A673 (cell line): ENCODE data around the gene PRRT4.

ENCODE experiments used
- EZH2 ChIP-seq: fragments of 200-600 bp; sonication (generic); IDR thresholded peaks from 2 replicates; pipeline ENCODE4 v1.6.1; 2017; ENCODE audit warnings: borderline replicate concordance, low read depth, mild to moderate bottlenecking, mixed read lengths, antibody characterized with exemption, low read length; ENCODE audit not compliant: poor library complexity, severe bottlenecking
- TF ChIP-seq, protein P1 (sequence below): fragments of 300-800, 200-600 bp; sonication (generic); conservative IDR thresholded peaks from 2 replicates; pipeline ENCODE4 v1.5.1; 2017; ENCODE audit warnings: low read depth, mild to moderate bottlenecking, antibody characterized with exemption, low read length, moderate library complexity, mixed read lengths

DNA sequence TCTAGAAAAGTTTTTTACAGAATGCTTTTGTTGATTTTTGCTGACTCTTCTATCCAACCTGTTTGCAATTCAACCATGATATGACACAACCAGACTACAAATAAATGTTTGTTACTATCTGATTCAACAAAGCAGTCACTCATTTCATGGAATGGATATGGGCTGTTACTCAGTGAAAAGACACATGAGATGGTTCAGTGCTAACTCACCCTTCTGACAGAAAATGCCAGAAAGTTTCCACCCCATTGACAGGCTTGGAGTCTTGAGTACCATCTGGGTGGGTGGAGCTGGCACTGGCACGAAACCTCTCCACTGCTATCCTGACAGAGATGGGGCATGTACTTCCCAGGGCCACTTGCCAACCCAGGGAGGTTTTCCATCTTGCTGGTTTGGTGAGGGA, 57.3 kb downstream of the PRRT4 start:
- TF ChIP-seq, protein P1, sequence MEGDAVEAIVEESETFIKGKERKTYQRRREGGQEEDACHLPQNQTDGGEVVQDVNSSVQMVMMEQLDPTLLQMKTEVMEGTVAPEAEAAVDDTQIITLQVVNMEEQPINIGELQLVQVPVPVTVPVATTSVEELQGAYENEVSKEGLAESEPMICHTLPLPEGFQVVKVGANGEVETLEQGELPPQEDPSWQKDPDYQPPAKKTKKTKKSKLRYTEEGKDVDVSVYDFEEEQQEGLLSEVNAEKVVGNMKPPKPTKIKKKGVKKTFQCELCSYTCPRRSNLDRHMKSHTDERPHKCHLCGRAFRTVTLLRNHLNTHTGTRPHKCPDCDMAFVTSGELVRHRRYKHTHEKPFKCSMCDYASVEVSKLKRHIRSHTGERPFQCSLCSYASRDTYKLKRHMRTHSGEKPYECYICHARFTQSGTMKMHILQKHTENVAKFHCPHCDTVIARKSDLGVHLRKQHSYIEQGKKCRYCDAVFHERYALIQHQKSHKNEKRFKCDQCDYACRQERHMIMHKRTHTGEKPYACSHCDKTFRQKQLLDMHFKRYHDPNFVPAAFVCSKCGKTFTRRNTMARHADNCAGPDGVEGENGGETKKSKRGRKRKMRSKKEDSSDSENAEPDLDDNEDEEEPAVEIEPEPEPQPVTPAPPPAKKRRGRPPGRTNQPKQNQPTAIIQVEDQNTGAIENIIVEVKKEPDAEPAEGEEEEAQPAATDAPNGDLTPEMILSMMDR, result no peak
- TF ChIP-seq EZH2, result no peak
